ENCODE measurements around the gene ATP13A5. TPM values are rescaled to one million over a fixed set of nuclear protein-coding genes. Genes with fewer than 3 reads are reported as not detected.

The ATP13A5 gene
- total and polyA plus RNA-seq, 2 of the 8 experiments (the other 6 are each of a cell fraction or from before 2014, with no cell fraction given): not detected

DNA sequence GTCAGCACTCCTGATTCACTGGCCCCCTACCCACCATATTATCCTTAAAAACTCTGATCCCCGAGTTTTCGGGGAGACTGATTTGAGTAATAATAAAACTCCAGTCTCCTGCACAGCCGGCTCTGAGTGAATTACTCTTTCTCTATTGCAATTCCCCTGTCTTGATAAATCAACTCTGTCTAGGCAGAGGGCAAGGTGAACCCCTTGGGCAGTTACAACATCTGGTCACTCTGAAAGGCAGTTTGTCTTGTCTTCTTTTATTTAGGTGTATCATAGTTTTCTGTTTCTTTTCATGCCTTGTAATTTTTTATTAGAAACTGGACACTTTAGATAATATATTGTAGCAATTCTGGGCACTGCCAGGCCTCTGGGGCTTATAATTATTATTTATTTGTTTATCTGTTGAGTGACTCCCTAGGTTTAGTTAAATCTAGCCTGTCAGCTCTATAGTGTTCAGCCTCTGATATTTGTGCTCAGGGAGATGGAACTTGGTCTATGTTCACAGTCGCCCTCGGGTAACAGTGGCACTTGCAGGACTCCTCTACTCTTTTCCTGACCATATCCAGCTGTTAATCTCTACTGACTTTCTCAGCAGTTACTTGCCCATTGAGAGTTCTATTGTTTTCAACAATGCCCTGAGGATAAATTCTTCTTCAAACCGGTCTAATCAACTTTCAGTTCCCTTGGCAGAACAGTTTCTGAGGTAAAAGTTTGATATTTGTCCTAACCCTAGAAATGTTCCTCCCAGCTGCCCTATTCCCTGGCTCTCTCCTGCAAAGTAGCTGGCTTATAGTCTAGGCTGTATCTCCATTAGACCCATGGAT, 153.0 kb downstream of the ATP13A5 start:
- Histone ChIP-seq H4K91ac (replicated peaks; ENCODE audit: insufficient read length, low read length) (no peak overlapping the region), H2BK12ac (ENCODE audit: low read depth, low read length) (no peak overlapping the region), H4K5ac (ENCODE audit: insufficient read length, low read depth, low read length) (no peak overlapping the region), H2BK15ac (ENCODE audit: low read length) (no peak overlapping the region), H3K23ac (ENCODE audit: insufficient read length) (no peak overlapping the region), H3K9ac (replicated peaks in 1 of 4; ENCODE audit: extremely low read depth in 1 of 4, low read depth in 3 of 4, low read length in 3 of 4) (no peak overlapping the region), H3K4me1 (replicated peaks in 1 of 4; ENCODE audit: control insufficient read depth in 3 of 4, insufficient read depth in 4 of 4, low read length in 3 of 4) (peaks cover 0 to 23% (median 16%) of the 10 kb centered on the region in 4 experiments; a peak in 6 of 7 replicates), H2BK5ac (ENCODE audit: low read depth, low read length) (no peak overlapping the region), H3K4me2 (ENCODE audit: insufficient read depth in 1 of 2, low read depth in 2 of 2, low read length in 2 of 2) (no peak overlapping the region; a peak in 1 of 4 replicates), H2BK120ac (replicated peaks; ENCODE audit: low read depth, low read length) (no peak overlapping the region), H3K4ac (replicated peaks; ENCODE audit: insufficient read length, low read depth, low read length) (no peak overlapping the region), H3K14ac (ENCODE audit: insufficient read length) (no peak overlapping the region), H3K36me3 (ENCODE audit: control insufficient read depth in 2 of 4, insufficient read depth in 4 of 4, low read length in 3 of 4) (no peaks in the 10 kb centered on the region), H4K8ac (ENCODE audit: extremely low read depth, insufficient read depth, low read length) (no peak overlapping the region), H3K18ac (ENCODE audit: extremely low read depth, low read length) (no peak overlapping the region), H2AK5ac (ENCODE audit: low read depth, low read length) (no peak overlapping the region), H3K9me3 (ENCODE audit: insufficient read depth in 2 of 2, low read depth in 1 of 2, low read length in 1 of 2) (no peaks in the 10 kb centered on the region), H2BK20ac (ENCODE audit: low read length) (no peak overlapping the region), H4K20me1 (replicated peaks in 1 of 2; ENCODE audit: control insufficient read depth in 1 of 2, insufficient read depth in 2 of 2, low read length in 2 of 2) (no peaks in the 10 kb centered on the region), H3K23me2 (ENCODE audit: low read depth, low read length) (no peaks in the 10 kb centered on the region), H3K27ac (ENCODE audit: low read depth, low read length) (no peak overlapping the region), H2AFZ (ENCODE audit: low read length) (no peak overlapping the region), H3K27me3 (replicated peaks in 1 of 4; ENCODE audit: control insufficient read depth in 3 of 4, extremely low read depth in 1 of 4, insufficient read depth in 3 of 4, low read length in 3 of 4) (no peaks in the 10 kb centered on the region), H3K56ac (replicated peaks; ENCODE audit: insufficient read length, low read depth, low read length) (no peak overlapping the region), H3K79me2 (ENCODE audit: control insufficient read depth in 1 of 2, insufficient read depth in 2 of 2, low read length in 2 of 2) (no peaks in the 10 kb centered on the region), H3K4me3 (ENCODE audit: extremely low read depth in 1 of 4, insufficient read depth in 2 of 4, low read depth in 3 of 4, low read length in 4 of 4) (no peak overlapping the region), H3K79me1 (ENCODE audit: low read depth, low read length) (no peaks in the 10 kb centered on the region)
- TF ChIP-seq CEBPB (IDR thresholded peaks at IDR 0.05; ENCODE audit: low read depth, low read length) (no peak), SAP30 (IDR thresholded peaks at IDR 0.05; ENCODE audit: insufficient read depth, insufficient replicate concordance, low read length) (no peak), SIX5 (IDR thresholded peaks at IDR 0.05; ENCODE audit: low read depth, low read length) (no peak), RAD21 (IDR thresholded peaks at IDR 0.05 in 1 of 2, conservative IDR thresholded peaks at IDR 0.05 in 1 of 2; ENCODE audit: low read depth in 2 of 2, low read length in 2 of 2) (no peak), CBX8 (IDR thresholded peaks at IDR 0.05; ENCODE audit: borderline replicate concordance, low read depth, low read length) (no peak), YY1 (IDR thresholded peaks at IDR 0.05; ENCODE audit: low read depth, low read length) (no peak)
- TF ChIP-seq, protein P1, sequence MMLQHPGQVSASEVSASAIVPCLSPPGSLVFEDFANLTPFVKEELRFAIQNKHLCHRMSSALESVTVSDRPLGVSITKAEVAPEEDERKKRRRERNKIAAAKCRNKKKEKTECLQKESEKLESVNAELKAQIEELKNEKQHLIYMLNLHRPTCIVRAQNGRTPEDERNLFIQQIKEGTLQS (IDR thresholded peaks at IDR 0.05; ENCODE audit: insufficient read depth, low read depth, low read length): no peak
- ChIA-PET CTCF (ENCODE audit: partially characterized antibody) (interaction anchor here (1.0 kb wide), 3 partner anchors 9 to 347 kb away, joined by 3 to 5 read pairs (median 4); no protein-coding TSS in a partner anchor), POLR2A (ENCODE audit: partially characterized antibody) (interaction anchor here (1.2 kb wide), 1 partner anchor 13 kb away, joined by 5 read pairs; no protein-coding TSS in a partner anchor)
- WGBS, 2 experiments (ENCODE audit: extremely low coverage in 1 of 2, insufficient coverage in 1 of 2, insufficient read length in 1 of 2, insufficient replicate concordance in 2 of 2, low coverage in 1 of 2, low lambda C conversion rate in 2 of 2, missing lambda C conversion rate in 1 of 2): 84% methylated on average over 6 of the region's 6 CpGs; no CpG with 5 or more reads in 1 of the 2 experiments
- DNase-seq (ENCODE audit: low read depth in 1 of 2, low spot score in 2 of 2) (no peak), FAIRE-seq (no peak)
